GM12865 (cell line): Measurements from ENCODE around the gene KCNIP4.

ENCODE experiments used
- DNase-seq: peaks from one replicate; pipeline ENCODE4 v3.0.0; 2010; ENCODE audit warnings: low read depth
- H3K4me3 ChIP-seq: 2 replicates; pipeline ENCODE4 v1.5.1; 2011; ENCODE audit warnings: mild to moderate bottlenecking, low read depth, low read length, control low read depth
- CTCF ChIP-seq: IDR thresholded peaks from 2 replicates; pipeline ENCODE4 v1.5.1; 2011; ENCODE audit warnings: low read length, control low read depth, low read depth, inconsistent platforms; ENCODE audit not compliant: insufficient read depth; ENCODE audit errors: missing control alignments

KCNIP4 gene

GRCh38 chr4:21192367-21192766 is 756.2 kb downstream of the KCNIP4 start:
- no peak for DNase-seq
- H3K4me3 ChIP-seq, result no peak overlapping the region
- no peak for TF ChIP-seq CTCF

GRCh38 chr4:21191317-21191716 is 757.3 kb downstream of the KCNIP4 start:
- DNase-seq, result no peak
- no peak overlapping the region for H3K4me3 ChIP-seq
- TF ChIP-seq CTCF, result no peak

GRCh38 chr4:21184788-21185187 is 763.8 kb downstream of the KCNIP4 start:
- no peak for DNase-seq
- H3K4me3 ChIP-seq, result no peak overlapping the region
- no peak for TF ChIP-seq CTCF

GRCh38 chr4:21181716-21182115 is 766.9 kb downstream of the KCNIP4 start:
- no peak for TF ChIP-seq CTCF
- no peak for DNase-seq

GRCh38 chr4:21177871-21178270 is 770.7 kb downstream of the KCNIP4 start:
- H3K4me3 ChIP-seq, result no peak overlapping the region
- no peak for DNase-seq
- no peak for TF ChIP-seq CTCF

More at GRCh38 chr4:21181716-21182115, 766.9 kb downstream of the KCNIP4 start:
- H3K4me3 ChIP-seq, result no peak overlapping the region

GRCh38 chr4:21177092-21177491 is 771.5 kb downstream of the KCNIP4 start:
- H3K4me3 ChIP-seq, result no peak overlapping the region
- no peak for DNase-seq
- no peak for TF ChIP-seq CTCF

GRCh38 chr4:21167711-21168110 is 780.9 kb downstream of the KCNIP4 start:
- DNase-seq, result no peak
- H3K4me3 ChIP-seq, result no peak overlapping the region
- no peak for TF ChIP-seq CTCF
